Esophagus muscularis mucosa (tissue), 4 donors: ENCODE data around the gene TMEM135.

ENCODE experiments used
- CTCF ChIP-seq, 3 experiments: fragments of 200-600 bp in 2 of 3; fragments of 450-650 bp in 1 of 3; sonication (generic) in 2 of 3; IDR thresholded peaks; one replicate each; pipeline ENCODE4 v1.5.1; 2017 to 2019; ENCODE audit warnings: antibody characterized with exemption in 3 of 3, mild to moderate bottlenecking in 2 of 3, moderate library complexity in 1 of 3
- EP300 ChIP-seq: sonication (generic); formaldehyde crosslinking; IDR thresholded peaks from one replicate; pipeline ENCODE4 v1.6.1; 2017; ENCODE audit warnings: antibody characterized with exemption
- POLR2A ChIP-seq: fragments of 450-650 bp; IDR thresholded peaks from one replicate; pipeline ENCODE4 v1.6.1; 2017; ENCODE audit warnings: antibody characterized with exemption, moderate library complexity, mild to moderate bottlenecking, low read depth
- POLR2AphosphoS5 ChIP-seq, 2 donors: sonication (generic); formaldehyde crosslinking; IDR thresholded peaks; one replicate each; pipeline ENCODE4 v1.6.1; 2017; ENCODE audit warnings: antibody characterized with exemption in 2 of 2

DNA sequence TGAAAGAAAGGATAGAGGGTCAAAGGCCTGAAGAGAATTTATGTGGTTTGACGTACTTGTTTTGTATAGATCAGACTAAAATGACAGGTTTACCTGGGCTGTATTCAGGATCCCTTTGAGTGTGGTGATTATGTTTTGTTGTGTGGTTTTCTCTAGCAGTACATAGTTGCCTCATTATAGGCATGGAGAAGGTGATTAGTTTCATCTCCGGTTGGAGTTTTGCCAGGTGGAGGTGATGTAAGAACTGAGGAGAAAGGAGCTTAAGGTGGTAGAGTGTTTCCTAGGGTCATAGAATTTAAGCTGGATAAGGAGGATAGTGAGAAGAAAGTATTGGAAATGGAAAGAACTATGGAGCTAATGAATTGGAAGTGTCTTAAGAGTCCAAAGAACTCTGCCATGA lies 229.0 kb downstream of the TMEM135 start:
- TF ChIP-seq POLR2AphosphoS5 (IDR thresholded peaks at IDR 0.05) (no peak), CTCF (IDR thresholded peaks at IDR 0.05) (no peak), POLR2A (no peak), EP300 (no peak)
